HL-60/S4 (cell line): Measurements from ENCODE around the gene ITFG1.
"Not testable (repeated sequence)": the region's sequence is repeated elsewhere in the genome, so short reads cannot be mapped to it uniquely, and the experiment has no call there.

Experiments
- in situ Hi-C: fragments of 300-500 bp; cut with MboI; formaldehyde crosslinking; loops from 2 replicates; pipeline ENCODE4 v1.14.3; 2022; ENCODE audit warnings: low sequenced_read_pairs

Gene ITFG1

GRCh38 chr16:47258874-47259461 is 201.9 kb downstream of the ITFG1 start:
- in situ Hi-C loops, result no loop called here

GRCh38 chr16:47254756-47255155 is 206.1 kb downstream of the ITFG1 start:
- in situ Hi-C loops, result no loop called here

GRCh38 chr16:47250983-47251382 is 209.9 kb downstream of the ITFG1 start:
- in situ Hi-C loops, result no loop called here

- in situ Hi-C loops, result no loop called here
Measured at GRCh38 chr16:47247690-47248089, 213.2 kb downstream of the ITFG1 start.

GRCh38 chr16:47244206-47244605 is 216.7 kb downstream of the ITFG1 start:
- in situ Hi-C loops, result no loop called here

GRCh38 chr16:47241061-47241460 is 219.8 kb downstream of the ITFG1 start:
- in situ Hi-C loops, result no loop called here

- in situ Hi-C loops, result no loop called here
Measured at GRCh38 chr16:47236716-47237115, 224.1 kb downstream of the ITFG1 start.

- in situ Hi-C loops, result no loop called here
Measured at GRCh38 chr16:47230296-47230695, 230.6 kb downstream of the ITFG1 start.

- in situ Hi-C loops, result no loop called here
Measured at GRCh38 chr16:47229053-47230050, 231.5 kb downstream of the ITFG1 start.

- in situ Hi-C loops, result no loop called here
Measured at GRCh38 chr16:47228241-47228640, 232.6 kb downstream of the ITFG1 start.

- in situ Hi-C loops, result no loop called here
Measured at GRCh38 chr16:47213761-47214440, 247.0 kb downstream of the ITFG1 start.

GRCh38 chr16:47211218-47211617 is 249.6 kb downstream of the ITFG1 start:
- in situ Hi-C loops, result no loop called here

GRCh38 chr16:47204736-47205504 is 255.9 kb downstream of the ITFG1 start:
- in situ Hi-C loops, result no loop called here

GRCh38 chr16:47203433-47203832 is 257.4 kb downstream of the ITFG1 start:
- in situ Hi-C loops, result not testable (repeated sequence)

GRCh38 chr16:47198180-47198575 is 262.7 kb downstream of the ITFG1 start:
- in situ Hi-C loops, result no loop called here

GRCh38 chr16:47197536-47198179 is 263.2 kb downstream of the ITFG1 start:
- in situ Hi-C loops, result no loop called here

- in situ Hi-C loops, result no loop called here
Measured at GRCh38 chr16:47196457-47196856, 264.4 kb downstream of the ITFG1 start.

GRCh38 chr16:47182318-47182717 is 278.5 kb downstream of the ITFG1 start:
- in situ Hi-C loops, result no loop called here

GRCh38 chr16:47181066-47181465 is 279.8 kb downstream of the ITFG1 start:
- in situ Hi-C loops, result not testable (repeated sequence)

- in situ Hi-C loops, result no loop called here
Measured at GRCh38 chr16:47180073-47180472, 280.8 kb downstream of the ITFG1 start.
